Testis (tissue), 2 donors: ENCODE results near the gene CA6.

Experiments
- POLR2A ChIP-seq: fragments of 450-650 bp; IDR thresholded peaks from one replicate; pipeline ENCODE4 v1.6.1; 2017; ENCODE audit warnings: antibody characterized with exemption, mild to moderate bottlenecking, moderate library complexity
- TF ChIP-seq, protein P1 (sequence below), 3 experiments: fragments of 450-650 bp in 2 of 3; fragments of 200-600 bp in 1 of 3; sonication (generic) in 1 of 3; IDR thresholded peaks; one replicate each; pipeline ENCODE4 v1.5.1; 2016 to 2019; ENCODE audit warnings: antibody characterized with exemption in 3 of 3, mild to moderate bottlenecking in 2 of 3, moderate library complexity in 1 of 3

DNA sequence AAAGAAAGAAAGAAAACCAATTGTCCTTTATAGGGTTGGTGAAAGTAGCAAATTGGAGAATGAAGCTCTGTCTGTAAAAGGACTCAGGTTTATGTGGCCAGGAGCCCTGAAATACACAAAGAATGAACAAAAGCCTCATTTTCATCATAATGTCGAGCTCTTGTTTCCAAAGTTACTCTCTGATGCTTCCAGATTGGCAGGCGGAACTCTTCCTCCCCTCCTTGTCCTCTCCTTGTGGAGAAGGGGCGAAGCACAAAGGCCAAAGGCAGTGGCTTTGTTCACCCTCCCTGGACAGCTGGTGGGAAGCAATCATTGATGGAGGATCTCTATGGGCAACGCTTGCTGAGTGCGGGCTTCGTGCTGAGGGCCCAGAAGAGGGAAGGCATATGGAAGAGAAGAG is 5.6 kb downstream of the CA6 start:
- TF ChIP-seq POLR2A = no peak
- TF ChIP-seq, protein P1, sequence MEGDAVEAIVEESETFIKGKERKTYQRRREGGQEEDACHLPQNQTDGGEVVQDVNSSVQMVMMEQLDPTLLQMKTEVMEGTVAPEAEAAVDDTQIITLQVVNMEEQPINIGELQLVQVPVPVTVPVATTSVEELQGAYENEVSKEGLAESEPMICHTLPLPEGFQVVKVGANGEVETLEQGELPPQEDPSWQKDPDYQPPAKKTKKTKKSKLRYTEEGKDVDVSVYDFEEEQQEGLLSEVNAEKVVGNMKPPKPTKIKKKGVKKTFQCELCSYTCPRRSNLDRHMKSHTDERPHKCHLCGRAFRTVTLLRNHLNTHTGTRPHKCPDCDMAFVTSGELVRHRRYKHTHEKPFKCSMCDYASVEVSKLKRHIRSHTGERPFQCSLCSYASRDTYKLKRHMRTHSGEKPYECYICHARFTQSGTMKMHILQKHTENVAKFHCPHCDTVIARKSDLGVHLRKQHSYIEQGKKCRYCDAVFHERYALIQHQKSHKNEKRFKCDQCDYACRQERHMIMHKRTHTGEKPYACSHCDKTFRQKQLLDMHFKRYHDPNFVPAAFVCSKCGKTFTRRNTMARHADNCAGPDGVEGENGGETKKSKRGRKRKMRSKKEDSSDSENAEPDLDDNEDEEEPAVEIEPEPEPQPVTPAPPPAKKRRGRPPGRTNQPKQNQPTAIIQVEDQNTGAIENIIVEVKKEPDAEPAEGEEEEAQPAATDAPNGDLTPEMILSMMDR (IDR thresholded peaks at IDR 0.05) = no peak
